ENCODE measurements around the gene UGT2B15.

UGT2B15 gene

DNA sequence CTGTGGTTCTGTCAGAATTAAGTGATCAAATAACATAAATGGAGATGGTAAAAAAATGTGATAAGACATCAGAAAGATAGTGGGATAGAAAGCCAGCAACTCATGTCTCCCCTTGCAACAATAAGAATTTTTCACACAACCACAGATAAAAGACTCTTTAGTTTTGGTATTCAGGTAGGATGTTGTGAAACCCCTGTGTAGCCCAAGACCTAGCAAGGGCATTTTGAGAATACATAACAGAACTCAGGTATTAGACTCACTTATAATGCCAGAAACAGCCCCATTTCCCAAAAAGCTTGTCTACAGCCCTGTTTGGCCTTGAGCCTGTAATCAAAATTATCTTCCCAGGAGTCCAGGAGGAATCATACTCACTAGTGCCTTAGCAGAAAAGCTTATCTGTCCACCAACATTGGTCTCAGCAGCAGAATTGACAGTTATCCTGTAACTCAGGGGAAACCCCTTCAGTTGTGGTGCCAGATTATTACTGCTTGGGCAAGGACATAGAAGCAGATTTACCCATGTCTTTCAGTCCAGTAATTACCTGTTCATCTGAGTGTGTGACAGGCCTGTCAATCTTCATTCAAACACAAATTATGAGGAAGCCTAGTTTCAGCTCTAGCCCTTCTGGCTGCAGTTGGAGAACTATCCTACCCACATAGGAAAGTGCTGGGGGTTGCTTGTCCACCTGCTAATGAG, 53.3 kb downstream of the UGT2B15 start:
- no peak for DNase-seq (ENCODE audit: extremely low read depth, low read depth)
- TF ChIP-seq, protein P1, sequence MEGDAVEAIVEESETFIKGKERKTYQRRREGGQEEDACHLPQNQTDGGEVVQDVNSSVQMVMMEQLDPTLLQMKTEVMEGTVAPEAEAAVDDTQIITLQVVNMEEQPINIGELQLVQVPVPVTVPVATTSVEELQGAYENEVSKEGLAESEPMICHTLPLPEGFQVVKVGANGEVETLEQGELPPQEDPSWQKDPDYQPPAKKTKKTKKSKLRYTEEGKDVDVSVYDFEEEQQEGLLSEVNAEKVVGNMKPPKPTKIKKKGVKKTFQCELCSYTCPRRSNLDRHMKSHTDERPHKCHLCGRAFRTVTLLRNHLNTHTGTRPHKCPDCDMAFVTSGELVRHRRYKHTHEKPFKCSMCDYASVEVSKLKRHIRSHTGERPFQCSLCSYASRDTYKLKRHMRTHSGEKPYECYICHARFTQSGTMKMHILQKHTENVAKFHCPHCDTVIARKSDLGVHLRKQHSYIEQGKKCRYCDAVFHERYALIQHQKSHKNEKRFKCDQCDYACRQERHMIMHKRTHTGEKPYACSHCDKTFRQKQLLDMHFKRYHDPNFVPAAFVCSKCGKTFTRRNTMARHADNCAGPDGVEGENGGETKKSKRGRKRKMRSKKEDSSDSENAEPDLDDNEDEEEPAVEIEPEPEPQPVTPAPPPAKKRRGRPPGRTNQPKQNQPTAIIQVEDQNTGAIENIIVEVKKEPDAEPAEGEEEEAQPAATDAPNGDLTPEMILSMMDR (IDR thresholded peaks at IDR 0.05; ENCODE audit: low read depth, low read length, missing control alignments), result no peak
- no peak overlapping the region for H3K4me3 ChIP-seq (replicated peaks; ENCODE audit: low read depth, low read length)

DNA sequence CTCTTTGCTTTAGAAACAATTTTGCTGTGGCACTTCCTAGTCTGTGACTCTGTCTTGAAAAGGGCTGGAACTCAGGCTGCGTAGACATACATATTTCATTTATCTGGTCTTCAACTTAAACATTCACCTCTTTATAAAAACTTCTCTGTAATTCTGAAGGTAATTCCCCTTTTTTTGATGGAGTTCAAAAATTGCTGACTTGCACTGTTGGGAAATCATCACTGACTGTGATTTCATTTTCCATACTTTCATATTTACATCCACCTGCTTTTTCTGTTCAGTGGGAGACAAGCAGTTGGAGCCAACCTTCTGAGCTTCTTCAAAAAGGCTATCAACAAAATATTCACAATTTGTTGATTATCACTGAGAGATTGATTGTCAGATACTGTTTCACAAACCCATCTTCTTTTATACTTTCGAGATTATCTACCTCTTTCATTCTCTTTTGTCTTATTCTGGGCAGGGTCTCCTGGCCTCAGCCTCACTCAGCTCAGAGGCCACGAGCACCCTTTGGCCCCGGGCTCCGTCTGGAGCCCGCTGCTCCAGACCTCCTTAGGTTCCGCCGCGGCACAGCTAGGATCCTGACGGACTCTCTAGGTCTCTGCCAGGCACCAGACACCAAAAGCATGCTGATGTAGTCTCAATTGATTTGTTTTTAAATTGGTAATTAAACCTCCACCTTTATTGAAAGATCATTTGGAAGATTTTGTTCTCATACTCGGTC, 54.6 kb downstream of the UGT2B15 start:
- no peak for DNase-seq (ENCODE audit: extremely low read depth, low read depth)
- H3K4me3 ChIP-seq (replicated peaks; ENCODE audit: low read depth, low read length), result no peak overlapping the region
- TF ChIP-seq, protein P1 (IDR thresholded peaks at IDR 0.05; ENCODE audit: low read depth, low read length, missing control alignments), result no peak

- no peak for DNase-seq (ENCODE audit: extremely low read depth, low read depth)
- TF ChIP-seq, protein P1 (IDR thresholded peaks at IDR 0.05; ENCODE audit: low read depth, low read length, missing control alignments), result no peak
- H3K4me3 ChIP-seq (replicated peaks; ENCODE audit: low read depth, low read length), result no peak overlapping the region
Observed at GRCh38 chr4:68613752-68614151, 56.7 kb downstream of the UGT2B15 start.

DNA sequence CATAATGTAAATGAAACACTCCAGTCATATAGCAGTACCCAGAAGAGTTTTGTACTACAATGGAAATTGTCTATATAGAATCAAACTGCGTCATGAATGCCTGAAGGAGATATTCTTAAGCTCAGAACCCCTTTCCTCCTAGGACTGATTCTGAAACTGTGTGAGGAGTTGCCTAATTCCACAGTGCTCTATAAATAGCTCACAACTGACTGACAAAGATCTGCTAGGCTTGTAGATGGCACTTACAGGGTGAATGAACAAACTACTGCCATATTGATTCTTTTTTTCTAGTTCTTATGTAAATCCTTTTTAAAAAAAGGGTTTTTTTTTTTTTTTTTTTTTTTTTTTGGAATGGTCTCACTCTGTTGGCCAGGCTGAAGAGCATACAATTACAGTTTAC, 64.2 kb downstream of the UGT2B15 start:
- no peak for DNase-seq (ENCODE audit: extremely low read depth, low read depth)
- TF ChIP-seq, protein P1 (IDR thresholded peaks at IDR 0.05; ENCODE audit: low read depth, low read length, missing control alignments), result no peak
- no peak overlapping the region for H3K4me3 ChIP-seq (replicated peaks; ENCODE audit: low read depth, low read length)

DNA sequence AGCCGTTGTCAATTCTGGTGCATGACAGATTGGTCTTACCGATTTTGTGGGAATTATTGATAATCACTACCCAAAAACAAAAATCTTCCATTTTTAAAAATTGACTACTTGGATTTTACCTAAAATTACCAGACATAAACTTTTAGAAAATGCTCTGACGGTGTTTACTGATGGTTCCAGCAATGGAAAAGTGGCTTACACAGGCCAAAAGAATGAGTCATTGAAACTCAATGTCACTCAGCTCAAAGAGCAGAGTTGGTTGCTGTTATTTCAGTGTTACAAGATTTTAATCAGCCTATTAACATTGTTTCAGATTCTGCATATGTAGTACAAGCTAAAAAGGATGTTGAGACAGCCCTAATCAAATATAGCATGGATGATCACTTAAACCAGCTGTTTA, 71.3 kb downstream of the UGT2B15 start:
- TF ChIP-seq, protein P1 (IDR thresholded peaks at IDR 0.05; ENCODE audit: low read depth, low read length, missing control alignments), result no peak
- no peak for DNase-seq (ENCODE audit: extremely low read depth, low read depth)

DNA sequence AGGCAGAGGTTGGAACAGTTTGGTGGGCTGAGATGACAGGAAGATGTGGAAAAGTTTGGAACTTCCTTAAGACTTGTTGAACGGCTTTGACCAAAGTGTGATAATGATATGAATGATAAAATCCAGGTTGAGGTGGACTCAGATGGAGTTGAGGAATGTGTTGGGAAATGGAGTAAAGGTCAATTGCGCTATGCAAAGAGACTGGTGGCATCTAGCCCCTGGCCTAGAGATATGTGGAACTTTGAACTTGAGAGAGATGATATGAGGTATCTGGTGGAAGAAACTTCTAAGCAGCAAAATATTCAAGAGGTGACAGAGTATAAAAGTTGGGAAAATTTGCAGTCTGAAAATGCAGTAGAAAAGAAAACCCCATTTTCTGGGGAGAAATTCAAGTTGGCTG, 73.0 kb downstream of the UGT2B15 start:
- no peak overlapping the region for H3K4me3 ChIP-seq (replicated peaks; ENCODE audit: low read depth, low read length)
- TF ChIP-seq, protein P1 (IDR thresholded peaks at IDR 0.05; ENCODE audit: low read depth, low read length, missing control alignments), result no peak
- no peak for DNase-seq (ENCODE audit: extremely low read depth, low read depth)

More for the DNA sequence above, 71.3 kb downstream of the UGT2B15 start:
- H3K4me3 ChIP-seq (replicated peaks; ENCODE audit: low read depth, low read length), result no peak overlapping the region
